DOHH2 (cell line): ENCODE data around the gene ADAMTS18.

Source experiments
- H3F3A ChIP-seq: fragments of 200-600 bp; sonication (generic), shearing (Covaris generic); 2 replicates; pipeline ENCODE4 v1.6.0; 2016; ENCODE audit warnings: antibody characterized with exemption, mild to moderate bottlenecking; ENCODE audit not compliant: control insufficient read depth, insufficient read depth
- H3K27ac ChIP-seq: fragments of 200-600 bp; sonication (generic); 2 replicates; pipeline ENCODE4 v1.5.1; 2014; ENCODE audit warnings: low read depth, mild to moderate bottlenecking, low read length, moderate library complexity
- H3K27me3 ChIP-seq: fragments of 200-600 bp; sonication (generic); 2 replicates; pipeline ENCODE4 v1.6.1; 2014; ENCODE audit warnings: mild to moderate bottlenecking, low read length, mixed read lengths; ENCODE audit not compliant: control insufficient read depth
- H3K36me3 ChIP-seq: fragments of 200-600 bp; sonication (generic); 2 replicates; pipeline ENCODE4 v1.6.1; 2014; ENCODE audit warnings: mild to moderate bottlenecking, low read length, moderate library complexity, mixed read lengths; ENCODE audit not compliant: control insufficient read depth
- H3K4me1 ChIP-seq: fragments of 200-600 bp; sonication (generic); 2 replicates; pipeline ENCODE4 v1.6.1; 2014; ENCODE audit warnings: mild to moderate bottlenecking, low read length, mixed read lengths; ENCODE audit not compliant: control insufficient read depth
- H3K4me2 ChIP-seq: fragments of 200-600 bp; sonication (generic); 2 replicates; pipeline ENCODE4 v1.6.0; 2014; ENCODE audit warnings: mild to moderate bottlenecking, low read length, moderate library complexity
- H3K4me3 ChIP-seq: fragments of 200-600 bp; sonication (generic); 2 replicates; pipeline ENCODE4 v1.5.1; 2014; ENCODE audit warnings: mild to moderate bottlenecking, low read length, mixed read lengths
- H3K79me2 ChIP-seq: fragments of 200-600 bp; sonication (generic); 2 replicates; pipeline ENCODE4 v1.6.1; 2014; ENCODE audit warnings: mild to moderate bottlenecking, low read length, mixed read lengths; ENCODE audit not compliant: control insufficient read depth
- H3K9me2 ChIP-seq: fragments of 200-600 bp; sonication (generic); replicated peaks from 2 replicates; pipeline ENCODE4 v1.6.1; 2014; ENCODE audit warnings: mild to moderate bottlenecking, low read length, mixed read lengths; ENCODE audit not compliant: control insufficient read depth
- H3K9me3 ChIP-seq: fragments of 200-600 bp; sonication (generic); 2 replicates; pipeline ENCODE4 v1.6.1; 2014; ENCODE audit warnings: antibody characterized with exemption, low read length, mixed read lengths; ENCODE audit not compliant: control insufficient read depth, insufficient read depth
- H4K20me1 ChIP-seq: fragments of 200-600 bp; sonication (generic); 2 replicates; pipeline ENCODE4 v1.6.0; 2014; ENCODE audit warnings: low read depth, mild to moderate bottlenecking, antibody characterized with exemption, low read length, moderate library complexity; ENCODE audit not compliant: control insufficient read depth, insufficient read depth
- CTCF ChIP-seq: fragments of 200-600 bp; sonication (generic); IDR thresholded peaks from one replicate; pipeline ENCODE4 v1.5.1; 2014; ENCODE audit warnings: antibody characterized with exemption, mild to moderate bottlenecking, low read depth, low read length; ENCODE audit not compliant: poor library complexity, severe bottlenecking
- EZH2phosphoT487 ChIP-seq: fragments of 200-600 bp; sonication (generic); IDR thresholded peaks from 2 replicates; pipeline ENCODE4 v1.6.1; 2017; ENCODE audit warnings: borderline replicate concordance, mild to moderate bottlenecking, antibody characterized with exemption, low read length, moderate library complexity, mixed read lengths

The ADAMTS18 gene

GRCh38 chr16:77394699-77395098, 40.1 kb downstream of the ADAMTS18 start:
- H3K9me2 ChIP-seq, result no peaks in the 10 kb centered on the region
- no peak overlapping the region for H3K4me3 ChIP-seq
- H3K4me2 ChIP-seq, result no peak overlapping the region
- H3K9me3 ChIP-seq, result no peaks in the 10 kb centered on the region
- TF ChIP-seq EZH2phosphoT487, result no peak
- no peak for TF ChIP-seq CTCF
- no peaks in the 10 kb centered on the region for H3K36me3 ChIP-seq
- no peaks in the 10 kb centered on the region for H4K20me1 ChIP-seq
- H3K79me2 ChIP-seq, result no peaks in the 10 kb centered on the region
- no peaks in the 10 kb centered on the region for H3K27me3 ChIP-seq
- H3K4me1 ChIP-seq, result no peaks in the 10 kb centered on the region
- H3F3A ChIP-seq, result no peaks in the 10 kb centered on the region
- H3K27ac ChIP-seq, result no peak overlapping the region

DNA sequence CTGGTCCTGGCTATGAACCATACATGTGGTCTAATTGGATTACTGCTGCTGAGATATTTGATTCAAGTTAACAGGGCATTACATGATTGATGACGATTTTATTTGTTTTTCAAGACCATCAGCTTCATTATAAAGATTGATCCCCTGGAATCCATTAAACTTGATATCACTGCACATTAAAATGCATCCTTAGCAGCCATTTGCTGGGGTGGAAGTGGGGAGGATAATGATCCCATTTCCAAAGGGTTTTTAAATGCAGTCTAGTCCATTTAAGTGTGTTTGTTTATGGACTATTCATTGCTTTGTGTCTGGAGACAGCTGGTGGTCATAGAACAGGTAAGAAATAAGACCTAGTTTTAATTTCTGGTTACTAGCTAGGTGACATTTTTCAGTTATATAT, 40.9 kb downstream of the ADAMTS18 start:
- Histone ChIP-seq H3K4me1 (no peaks in the 10 kb centered on the region), H3K4me2 (no peak overlapping the region), H3K79me2 (no peaks in the 10 kb centered on the region), H3F3A (no peaks in the 10 kb centered on the region), H3K36me3 (no peaks in the 10 kb centered on the region), H3K9me2 (no peaks in the 10 kb centered on the region), H3K27ac (no peak overlapping the region), H3K4me3 (no peak overlapping the region), H3K27me3 (no peaks in the 10 kb centered on the region), H3K9me3 (no peaks in the 10 kb centered on the region), H4K20me1 (no peaks in the 10 kb centered on the region)
- no peak for TF ChIP-seq EZH2phosphoT487
- TF ChIP-seq CTCF, result no peak

DNA sequence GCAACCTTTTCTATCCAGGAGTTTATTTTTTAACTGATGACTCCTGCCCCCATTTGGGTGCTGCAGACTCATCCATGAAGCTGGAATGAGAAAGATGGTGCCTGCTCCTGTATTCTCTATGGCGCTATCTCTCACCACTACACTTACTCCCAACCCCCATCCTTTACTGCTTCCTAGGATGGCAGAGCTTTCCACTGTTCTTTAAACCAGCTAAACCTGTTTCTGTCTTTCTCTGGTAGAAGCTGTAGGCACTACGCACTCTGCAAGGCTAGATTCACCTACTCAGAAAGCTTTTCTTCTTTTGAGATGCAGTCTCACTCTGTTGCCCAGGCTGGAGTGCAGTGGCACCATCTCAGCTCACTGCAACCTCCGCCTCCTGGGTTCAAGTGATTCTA, 47.0 kb downstream of the ADAMTS18 start:
- Histone ChIP-seq H3K27ac (no peak overlapping the region), H3K9me2 (no peaks in the 10 kb centered on the region), H3K27me3 (no peaks in the 10 kb centered on the region), H3K4me1 (no peaks in the 10 kb centered on the region), H3K4me2 (no peak overlapping the region), H3K36me3 (no peaks in the 10 kb centered on the region), H3F3A (no peaks in the 10 kb centered on the region), H3K9me3 (no peaks in the 10 kb centered on the region), H3K79me2 (no peaks in the 10 kb centered on the region), H4K20me1 (no peaks in the 10 kb centered on the region), H3K4me3 (no peak overlapping the region)
- no peak for TF ChIP-seq CTCF
- no peak for TF ChIP-seq EZH2phosphoT487
